ENCODE data around the gene VSX1.
A peak's percentile ranks its signal among the peaks of the same experiment; 100 is the strongest.

Gene VSX1

DNA sequence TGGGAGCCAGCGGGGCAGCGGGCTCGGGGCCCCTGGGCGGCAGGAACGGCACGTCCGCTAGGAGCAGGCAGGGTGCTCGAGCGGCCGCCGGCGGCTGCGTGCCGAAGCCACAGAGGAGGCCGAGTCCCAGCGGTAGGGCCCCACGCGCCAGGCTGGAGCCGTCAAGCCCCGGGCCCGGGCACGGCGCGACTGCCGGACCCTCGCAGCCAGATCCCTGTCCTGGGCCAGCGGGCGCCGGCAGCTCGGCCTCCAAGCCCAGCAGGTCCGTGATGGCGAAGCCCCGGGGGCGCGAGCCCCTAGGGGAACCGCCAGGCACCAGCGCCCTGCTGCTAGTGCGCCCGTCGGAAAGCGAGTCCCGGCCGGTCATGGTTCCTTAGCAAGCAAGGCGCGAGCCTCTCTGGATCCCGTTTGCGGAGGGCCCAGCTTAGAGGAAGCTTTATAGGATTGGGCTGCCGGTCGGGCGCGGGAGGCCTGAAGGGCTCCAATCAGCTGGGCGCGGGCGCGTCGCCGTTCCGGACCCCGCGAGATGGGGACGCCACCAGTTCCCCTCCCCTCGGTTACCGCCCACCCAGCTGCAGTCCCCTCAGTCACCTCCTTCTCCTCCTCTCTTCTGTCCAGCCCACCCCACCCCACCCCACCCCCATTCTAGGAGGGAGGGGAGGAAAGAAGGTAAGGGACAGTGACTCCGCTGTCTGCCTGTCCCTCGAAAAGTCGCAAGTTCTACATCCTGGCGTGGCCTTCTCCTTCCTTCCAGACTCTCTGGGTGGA is at the start of gene VSX1:
Gene VSX1, minus strand, starts transcription at position 412 of the 768 bp plus-strand sequence. Its CDS starts 45 bp downstream, at position 367.
- DNase-seq (ENCODE audit: low spot score): no peak

DNA sequence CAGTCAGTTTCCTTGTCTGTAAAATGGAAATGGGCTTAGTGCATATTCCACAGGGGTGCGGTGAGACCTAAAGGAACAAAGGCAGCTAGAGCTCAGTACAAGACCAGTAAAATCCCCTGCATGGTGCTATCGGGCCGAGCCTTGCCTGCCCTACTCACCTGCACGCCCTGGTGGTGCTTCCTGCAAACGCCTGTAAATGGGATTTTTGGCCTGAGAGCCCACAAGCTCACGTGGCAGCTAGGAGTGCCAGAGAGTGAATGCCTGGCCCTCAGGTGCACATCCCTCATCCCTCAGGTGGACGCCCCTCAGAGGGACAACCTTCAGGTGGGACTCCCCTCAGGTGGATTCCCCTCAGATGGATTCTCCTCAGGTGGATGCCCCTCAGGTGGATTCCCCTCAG is 48.0 kb upstream of the VSX1 start:
- DNase-seq (ENCODE audit: low spot score): no peak

DNA sequence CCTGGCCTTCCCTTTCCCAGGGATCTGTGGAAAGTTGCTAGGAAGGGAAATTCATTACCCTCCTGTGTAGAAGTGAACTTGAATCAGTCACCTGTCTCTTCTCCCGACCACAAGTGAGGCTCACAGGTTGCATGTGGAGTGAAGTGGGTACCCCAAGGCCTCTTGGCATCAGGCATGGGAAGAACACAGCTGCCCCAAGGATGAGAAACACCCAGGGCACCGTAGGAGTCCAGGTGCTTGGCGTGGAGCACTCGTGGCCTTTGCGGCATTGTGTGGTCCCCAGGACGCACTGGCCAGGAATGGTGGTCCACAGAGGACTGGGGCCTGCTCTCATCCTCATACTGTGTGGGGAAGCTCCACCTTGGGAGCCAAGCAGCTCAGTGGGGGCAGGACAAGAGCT is 47.5 kb upstream of the VSX1 start:
- no peak for DNase-seq (ENCODE audit: low spot score)

DNA sequence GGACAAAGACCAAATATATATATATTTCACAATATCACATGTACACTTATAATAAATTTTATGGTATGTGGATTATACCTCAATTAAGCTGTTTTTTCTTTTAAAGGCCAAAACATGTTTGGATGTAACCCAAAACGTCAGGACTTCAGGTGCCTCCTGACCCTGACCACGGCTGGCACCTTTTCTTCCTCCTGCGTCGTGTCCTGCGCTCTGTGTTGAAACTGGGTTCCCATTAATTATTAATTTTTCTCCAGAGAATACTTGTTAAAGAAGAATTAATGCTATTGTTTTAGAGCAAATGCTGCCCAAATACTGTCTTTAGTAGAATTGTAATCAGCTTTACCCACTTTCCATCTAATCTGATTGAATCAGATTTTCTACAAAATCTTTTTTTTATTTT is 46.7 kb upstream of the VSX1 start:
- no peak for DNase-seq (ENCODE audit: low spot score)

DNA sequence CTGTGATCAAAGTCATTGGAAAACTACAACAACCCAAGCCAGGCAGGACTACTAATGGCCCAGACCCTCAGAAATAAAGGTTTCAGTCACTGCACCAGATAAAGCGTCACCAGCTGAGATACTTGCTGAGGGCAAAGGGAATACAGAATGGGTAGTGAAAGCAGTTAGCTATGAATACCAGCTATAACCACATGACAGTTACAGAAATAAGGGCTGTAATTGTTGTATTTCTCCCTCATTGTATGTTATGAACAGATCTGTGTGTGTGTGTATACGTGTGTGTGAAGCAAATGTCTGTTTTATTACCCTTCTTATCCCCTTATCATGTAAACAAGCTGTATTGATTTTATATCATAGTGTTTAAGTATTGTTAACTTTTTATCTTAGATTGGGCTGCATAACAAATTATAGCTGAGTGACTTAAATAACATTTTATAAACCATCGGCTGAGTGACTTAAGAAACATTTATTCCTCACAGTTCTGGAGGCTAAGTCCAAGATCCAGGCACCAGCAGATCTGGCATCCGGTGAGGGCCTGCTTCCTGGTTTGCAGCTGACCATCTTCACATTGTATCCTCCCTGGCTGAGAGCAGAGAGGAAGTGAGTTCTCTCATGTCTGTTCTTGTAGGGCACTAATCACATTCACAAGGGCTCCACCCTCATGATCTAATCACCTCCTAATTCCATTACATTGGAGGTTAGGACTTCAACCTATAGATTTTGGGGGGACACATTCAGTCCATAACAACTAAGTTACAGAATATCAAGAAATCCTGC is 46.0 kb upstream of the VSX1 start:
- no peak for DNase-seq (ENCODE audit: low spot score)

DNA sequence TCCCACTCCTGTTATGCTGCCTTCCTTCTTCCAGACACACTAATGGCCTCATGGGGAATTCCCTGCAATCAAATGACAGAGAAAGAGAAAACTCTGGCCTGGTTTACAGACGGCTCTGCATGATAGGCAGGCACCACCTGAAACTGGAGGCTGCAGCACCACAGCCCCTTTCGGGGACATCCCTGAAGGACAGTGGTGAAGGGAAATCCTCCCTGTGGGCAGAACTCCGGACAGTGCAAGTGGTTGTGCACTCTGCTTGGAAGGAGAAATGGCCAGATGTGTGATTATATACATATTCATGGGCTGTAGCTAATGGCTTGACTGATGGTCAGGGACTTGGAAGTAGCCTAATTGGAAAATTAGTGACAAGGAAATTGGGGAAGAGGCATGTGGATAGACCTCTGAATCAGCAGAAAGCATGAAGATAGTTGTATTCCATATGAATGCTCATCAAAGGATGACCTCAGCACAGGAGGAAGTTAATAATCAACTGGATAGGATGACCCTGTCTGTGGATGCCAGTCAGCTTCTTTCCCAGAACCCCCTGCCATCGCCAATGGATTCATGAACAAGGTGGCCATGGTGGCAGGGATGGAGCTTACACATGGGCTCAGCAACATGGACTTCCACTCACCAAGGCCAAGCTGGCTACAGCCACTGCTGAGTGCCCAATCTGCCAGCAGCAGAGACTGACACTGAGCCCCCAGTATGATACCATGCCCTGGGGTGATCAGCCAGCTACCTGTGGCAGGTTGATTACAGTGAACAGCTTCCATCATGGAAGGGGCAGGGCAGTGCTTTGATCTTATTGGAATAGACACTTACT is 44.5 kb upstream of the VSX1 start:
- peak; percentile 59 for DNase-seq (ENCODE audit: low spot score)

DNA sequence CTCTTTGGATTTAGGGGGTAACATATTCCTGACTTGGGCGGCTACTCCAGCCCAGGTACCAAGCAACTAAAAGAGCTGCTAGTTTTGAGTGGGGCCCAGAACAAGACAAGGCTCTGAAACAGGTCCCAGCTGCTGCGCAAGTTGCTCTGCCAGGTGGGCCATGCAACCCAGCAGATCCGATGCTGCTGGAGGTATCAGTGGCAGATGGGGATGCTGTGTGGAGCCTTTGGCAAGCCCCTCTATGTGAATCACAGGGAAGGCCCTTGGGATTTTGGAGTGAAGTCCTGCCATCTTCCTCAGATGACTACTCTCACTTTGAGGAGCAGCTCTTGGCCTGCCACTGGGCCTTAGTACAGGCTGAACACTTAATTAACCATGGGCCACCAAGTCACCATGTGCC is 43.7 kb upstream of the VSX1 start:
- no peak for DNase-seq (ENCODE audit: low spot score)

DNA sequence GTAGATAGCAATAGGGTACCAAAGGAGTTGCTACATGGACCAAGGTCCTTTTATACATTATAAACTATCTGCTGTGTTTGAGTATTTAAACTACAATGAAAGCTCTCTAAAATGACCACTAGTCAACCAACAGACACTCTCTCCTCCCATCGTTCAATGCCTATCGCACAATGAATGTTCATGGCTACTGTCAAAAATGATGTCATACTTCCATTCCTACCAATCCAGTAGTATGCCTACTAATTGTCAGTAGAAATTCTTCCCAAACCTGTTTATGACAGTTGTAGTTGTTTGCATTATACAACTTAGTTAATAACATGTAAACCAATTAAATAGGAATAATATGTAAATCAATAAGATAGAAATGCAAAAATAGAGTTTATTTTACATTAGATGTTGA is 39.0 kb upstream of the VSX1 start:
- no peak for DNase-seq (ENCODE audit: low spot score)

DNA sequence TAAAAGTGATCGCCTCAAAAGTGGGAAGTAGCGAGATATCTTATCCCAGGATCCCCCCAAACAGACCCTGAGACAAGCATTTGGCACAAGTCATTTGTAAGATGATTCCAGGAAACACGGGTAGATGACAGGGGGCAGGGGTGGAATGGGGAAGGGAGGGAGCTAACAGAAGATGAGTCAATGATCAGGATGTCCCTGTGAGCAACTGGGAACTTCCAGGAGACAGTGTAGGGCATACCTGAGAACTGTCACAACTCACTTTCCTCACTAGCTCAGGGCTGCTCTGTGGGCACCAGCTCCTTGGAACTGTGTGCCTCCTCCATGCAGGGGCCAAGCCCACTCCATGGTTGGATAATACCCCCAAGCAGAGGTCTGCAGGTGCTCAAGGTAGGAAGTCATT is 38.5 kb upstream of the VSX1 start:
- DNase-seq (ENCODE audit: low spot score): peak; percentile 74

DNA sequence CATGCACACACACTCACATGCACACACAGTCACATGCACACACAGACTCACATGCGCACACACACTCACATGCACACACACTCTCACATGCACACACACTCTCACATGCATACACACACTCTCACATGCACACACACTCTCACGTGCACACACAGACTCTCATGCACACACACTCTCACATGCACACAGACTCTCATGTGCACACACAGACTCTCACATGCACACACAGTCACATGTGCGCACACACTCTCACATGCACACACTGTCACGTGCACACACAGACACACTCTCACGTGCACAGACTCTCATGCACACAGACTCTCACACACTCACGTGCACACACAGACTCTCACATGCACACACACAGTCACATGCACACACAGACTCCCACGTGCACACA is 36.6 kb upstream of the VSX1 start:
- DNase-seq (ENCODE audit: low spot score): no peak

DNA sequence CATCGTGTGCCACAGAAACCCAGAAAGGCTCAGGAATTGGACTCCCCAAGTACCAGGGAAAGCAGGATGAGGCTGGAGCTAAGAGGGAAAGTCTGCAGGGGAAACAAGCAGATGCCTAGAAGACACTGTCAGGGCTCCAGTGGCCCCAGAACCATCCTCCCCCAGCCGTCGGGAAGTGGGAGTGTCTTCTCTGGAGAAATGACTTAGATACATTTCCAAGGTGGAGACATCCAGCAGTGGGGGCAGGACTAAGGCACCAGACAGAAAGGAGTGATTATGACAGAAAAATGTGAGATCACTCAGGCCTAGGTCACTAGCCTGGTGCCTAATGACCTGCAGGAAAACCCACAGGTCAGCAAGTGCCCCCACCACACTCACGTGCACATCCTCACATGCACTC is 36.0 kb upstream of the VSX1 start:
- DNase-seq (ENCODE audit: low spot score): peak; percentile 31

DNA sequence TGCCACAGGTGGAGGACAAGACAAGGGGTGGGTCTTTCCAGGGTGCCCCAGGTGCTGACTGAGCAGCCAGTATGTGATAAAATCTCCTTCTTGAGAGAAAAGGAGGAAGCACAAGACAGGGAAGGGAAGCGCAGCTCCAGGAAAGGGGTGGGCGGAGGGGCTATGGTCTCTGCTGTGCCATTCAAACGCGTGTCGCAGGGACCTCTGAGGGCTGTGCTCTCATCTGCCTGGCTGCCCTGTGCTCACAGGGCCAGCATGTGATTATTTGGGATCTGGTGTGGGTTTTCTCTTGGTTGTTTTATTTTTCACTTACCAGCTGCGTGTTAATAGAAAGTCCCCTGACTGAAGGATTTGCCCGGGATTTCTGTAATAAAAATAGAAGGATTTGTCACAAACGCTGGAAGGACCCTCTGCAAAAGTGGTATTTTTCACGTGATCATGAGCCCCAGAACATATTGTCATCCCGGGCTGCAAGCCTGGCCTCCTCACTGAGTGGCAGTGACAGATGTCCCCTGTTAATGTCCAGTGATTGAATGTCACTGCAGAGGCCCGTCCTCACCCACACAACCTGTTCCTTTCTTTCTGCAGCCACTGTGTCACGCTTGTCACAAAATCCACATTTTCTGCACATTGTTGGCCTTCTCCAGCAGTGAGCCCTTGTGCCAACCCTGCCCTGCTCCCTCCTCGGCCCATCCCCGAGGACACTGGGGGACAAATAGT is 35.0 kb upstream of the VSX1 start:
- DNase-seq (ENCODE audit: low spot score): no peak

DNA sequence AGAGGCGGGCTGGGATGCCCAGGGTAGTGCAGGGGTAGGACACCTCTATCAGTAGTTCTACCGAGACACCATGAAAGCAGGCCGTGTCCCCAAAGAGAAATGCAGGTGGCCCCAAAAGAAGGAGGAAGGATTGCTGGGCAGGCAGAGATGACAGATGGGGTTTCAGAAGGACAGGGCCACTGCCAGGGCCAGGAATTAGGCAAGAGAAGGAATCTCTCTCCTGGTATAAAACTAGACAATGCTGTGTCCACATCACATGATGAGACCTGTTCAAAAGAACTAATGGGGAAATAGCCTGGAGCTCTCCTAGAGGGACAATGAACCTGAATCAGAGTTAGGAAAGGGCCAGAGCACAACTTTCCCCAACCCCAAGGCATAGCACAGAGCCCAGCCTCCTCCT is 21.6 kb upstream of the VSX1 start:
- no peak for DNase-seq (ENCODE audit: low spot score)

DNA sequence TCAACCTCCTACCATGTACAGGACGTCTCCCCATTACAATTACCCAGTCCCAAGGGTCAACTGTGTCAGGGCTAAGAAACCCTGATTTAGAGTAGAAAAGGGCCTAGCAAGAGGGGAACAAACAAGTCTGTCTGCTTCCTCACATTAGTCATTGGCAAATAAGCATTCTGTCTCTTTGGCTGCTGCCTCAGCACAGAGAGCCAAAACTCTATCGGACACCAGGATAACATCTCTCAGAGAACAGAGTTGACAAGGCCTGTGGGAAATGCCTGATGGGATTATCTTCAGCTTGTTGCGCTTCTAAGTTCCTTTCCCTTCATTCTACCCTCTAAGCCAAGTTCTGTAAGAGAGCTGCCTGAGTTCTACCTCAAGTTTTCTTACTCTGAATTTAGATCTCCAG is 19.0 kb upstream of the VSX1 start:
- no peak for DNase-seq (ENCODE audit: low spot score)

DNA sequence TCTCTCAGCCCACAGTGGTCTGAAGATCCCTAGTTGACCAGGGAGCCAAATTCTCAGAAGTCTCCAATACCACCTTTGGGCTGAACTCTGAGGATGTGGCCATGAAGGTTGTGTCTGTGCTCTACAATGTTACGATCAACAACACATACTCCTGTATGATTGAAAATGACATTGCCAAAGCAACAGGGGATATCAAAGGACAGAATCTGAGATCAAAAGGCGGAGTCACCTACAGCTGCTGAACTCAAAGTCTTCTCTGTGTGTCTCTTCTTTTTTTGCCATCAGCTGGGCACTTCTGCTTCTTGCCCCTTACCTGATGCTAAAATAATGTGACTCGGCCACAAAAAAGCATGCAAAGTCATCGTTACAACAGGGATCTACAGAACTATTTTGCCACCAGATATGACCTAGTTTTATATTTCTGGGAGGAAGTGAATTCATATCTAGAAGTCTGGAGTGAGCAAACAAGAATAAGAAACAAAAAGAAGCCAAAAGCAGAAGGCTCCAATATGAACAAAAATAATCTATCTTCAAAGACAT is 17.7 kb upstream of the VSX1 start:
- no peak for DNase-seq (ENCODE audit: low spot score)

DNA sequence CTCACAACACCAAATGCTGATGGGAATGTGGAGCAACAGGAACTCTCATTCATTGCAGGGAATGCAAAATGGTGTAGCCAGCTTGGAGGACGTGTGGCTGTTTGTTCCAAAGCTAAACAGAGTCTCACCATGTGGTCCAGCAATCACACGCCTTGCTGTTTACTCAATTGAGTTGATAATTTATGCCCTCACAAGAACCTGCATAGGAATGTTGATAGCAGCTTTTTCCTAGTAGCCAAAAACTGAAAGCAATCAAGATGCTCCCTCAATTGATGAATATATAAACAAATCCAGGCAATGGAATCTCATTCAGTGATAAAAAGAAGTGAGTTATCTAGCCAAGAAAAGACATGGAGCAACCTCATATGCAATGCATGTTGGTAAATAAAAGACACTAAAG is 15.6 kb upstream of the VSX1 start:
- DNase-seq (ENCODE audit: low spot score): no peak

DNA sequence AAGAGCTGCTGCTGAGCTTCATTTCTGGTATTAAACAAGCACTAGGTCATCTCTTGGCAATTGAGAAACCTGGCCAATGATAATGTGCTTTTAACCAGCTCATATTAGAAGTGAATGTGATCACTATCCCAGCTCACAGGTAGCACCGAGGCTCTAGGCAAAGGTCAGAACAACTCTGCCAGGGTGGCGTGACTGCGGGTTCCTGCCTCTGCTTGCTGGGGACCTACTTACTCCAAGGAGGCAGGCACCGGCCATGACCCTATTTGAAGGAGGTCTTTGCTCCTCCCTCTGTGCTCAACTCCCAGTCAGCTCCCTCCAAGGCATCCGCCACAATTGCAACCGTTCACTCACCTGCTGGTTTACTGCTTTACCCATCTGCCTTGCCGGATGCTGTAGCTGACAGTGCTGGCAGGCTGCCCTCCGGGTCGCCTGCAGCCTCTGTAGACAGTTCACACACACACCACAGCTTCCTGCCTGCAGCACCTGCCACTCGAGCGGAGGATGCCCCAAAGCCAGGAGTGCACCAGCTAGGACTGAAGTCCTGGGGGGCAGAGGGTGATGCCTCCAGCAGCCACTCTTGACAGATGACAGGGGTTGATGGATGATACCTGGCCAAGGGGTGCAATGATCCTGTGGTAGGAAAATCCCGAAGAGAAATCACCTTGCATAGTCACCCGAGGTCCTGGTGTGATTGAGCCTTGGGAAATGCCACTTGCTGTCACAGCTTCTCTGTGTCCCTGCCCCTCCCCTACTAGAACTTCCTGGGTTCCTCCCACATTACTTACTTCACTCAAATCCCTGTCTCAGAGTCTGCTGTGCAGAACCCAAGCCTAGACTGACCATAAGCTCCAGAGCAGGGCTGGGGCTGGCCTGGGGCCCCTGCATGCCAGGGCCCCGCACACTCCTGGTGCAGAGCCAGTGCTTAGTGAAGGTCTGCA is 8.8 kb upstream of the VSX1 start:
- no peak for DNase-seq (ENCODE audit: low spot score)

DNA sequence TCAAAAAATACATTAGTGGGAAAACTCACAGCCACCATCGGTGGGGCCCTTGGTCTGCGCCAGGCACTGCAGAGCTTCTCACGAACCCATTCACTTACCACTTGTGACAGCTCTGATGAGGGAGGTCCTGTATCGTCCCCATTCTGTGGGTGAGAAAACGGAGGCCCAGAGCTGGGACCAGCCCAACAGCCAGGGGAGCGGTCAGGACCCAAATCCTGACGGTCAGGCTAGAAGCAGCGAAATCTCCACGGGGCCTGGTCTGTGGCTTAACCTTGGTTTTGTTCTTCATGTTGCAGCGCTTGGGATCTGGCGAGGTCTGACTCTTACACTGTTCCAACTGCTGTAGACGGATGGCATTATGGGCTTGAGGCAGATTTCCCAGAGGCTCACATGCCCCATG is 7.7 kb upstream of the VSX1 start:
- no peak for DNase-seq (ENCODE audit: low spot score)

DNA sequence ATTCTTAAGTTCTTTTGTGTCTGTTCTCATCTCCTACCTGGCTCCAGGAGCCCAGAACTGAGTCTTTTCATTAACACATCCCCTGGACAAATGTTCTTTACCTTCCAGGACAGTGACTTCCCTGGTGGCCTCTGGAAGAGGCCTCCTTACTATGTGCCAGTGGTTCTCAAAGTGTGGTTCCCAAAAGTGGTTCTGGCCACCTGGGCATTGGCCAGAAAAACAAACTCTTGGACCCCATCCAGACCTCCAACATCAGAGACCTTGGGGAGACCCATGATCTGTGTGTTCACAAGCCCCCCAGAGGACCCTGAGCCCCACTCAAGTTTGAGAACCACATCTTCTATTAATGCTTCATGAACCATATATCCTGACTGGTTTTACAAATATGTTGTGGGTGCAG is 7.2 kb upstream of the VSX1 start:
- no peak for DNase-seq (ENCODE audit: low spot score)

DNA sequence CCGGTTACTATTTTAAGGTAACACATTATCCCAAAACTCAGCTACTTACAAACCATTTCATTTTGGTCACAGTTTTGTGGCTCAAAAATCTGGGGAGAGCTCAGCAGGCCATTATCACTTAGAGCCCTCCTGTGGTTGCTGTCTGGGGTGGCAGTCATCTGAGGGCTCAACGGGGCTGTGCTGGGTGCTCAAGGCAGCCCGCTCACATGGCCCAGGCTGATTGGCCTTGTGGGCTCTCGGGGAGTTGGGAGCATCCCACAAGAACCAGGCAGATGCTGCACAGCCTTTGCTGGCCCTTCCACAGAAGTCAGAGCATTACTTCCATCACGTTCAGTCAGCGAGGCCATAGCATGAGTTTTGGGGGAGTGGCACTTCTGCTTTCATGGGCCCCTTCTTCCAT is 6.3 kb upstream of the VSX1 start:
- DNase-seq (ENCODE audit: low spot score): no peak
